ENCODE measurements around the gene PUS7L.

GRCh38 chr12:43676183-43676813, 82.3 kb downstream of the PUS7L start:
- TF ChIP-seq, protein P1, sequence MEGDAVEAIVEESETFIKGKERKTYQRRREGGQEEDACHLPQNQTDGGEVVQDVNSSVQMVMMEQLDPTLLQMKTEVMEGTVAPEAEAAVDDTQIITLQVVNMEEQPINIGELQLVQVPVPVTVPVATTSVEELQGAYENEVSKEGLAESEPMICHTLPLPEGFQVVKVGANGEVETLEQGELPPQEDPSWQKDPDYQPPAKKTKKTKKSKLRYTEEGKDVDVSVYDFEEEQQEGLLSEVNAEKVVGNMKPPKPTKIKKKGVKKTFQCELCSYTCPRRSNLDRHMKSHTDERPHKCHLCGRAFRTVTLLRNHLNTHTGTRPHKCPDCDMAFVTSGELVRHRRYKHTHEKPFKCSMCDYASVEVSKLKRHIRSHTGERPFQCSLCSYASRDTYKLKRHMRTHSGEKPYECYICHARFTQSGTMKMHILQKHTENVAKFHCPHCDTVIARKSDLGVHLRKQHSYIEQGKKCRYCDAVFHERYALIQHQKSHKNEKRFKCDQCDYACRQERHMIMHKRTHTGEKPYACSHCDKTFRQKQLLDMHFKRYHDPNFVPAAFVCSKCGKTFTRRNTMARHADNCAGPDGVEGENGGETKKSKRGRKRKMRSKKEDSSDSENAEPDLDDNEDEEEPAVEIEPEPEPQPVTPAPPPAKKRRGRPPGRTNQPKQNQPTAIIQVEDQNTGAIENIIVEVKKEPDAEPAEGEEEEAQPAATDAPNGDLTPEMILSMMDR (IDR thresholded peaks at IDR 0.05; ENCODE audit: low read depth, low read length, poor library complexity, severe bottlenecking) = peak; percentile 83
- no peak for TF ChIP-seq EZH2phosphoT487 (IDR thresholded peaks at IDR 0.05; ENCODE audit: borderline replicate concordance, low read length)
